ENCODE results near the gene MXD3.
"Not testable (repeated sequence)": the region's sequence is repeated elsewhere in the genome, so short reads cannot be mapped to it uniquely, and the experiment has no call there.

MXD3 gene

DNA sequence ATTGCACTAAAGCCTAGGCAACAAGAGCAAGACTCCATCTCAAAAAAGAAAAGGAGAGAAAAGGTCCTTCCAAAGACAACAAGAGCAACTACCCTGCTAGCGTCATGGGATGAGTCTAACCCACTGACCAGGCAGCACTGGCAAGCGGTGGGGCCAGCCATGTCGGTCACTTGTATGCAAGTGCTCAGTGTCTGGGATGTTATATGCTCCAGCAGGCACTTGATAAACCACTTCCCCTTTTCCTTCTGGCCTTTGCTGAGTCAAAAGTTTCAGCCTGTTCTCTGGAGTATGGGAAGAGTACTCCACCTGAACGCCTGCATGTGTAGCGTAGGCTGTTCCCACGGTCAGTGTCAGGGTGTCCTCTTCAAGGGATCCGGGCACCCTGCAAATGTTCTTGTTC, 9.2 kb upstream of the MXD3 start:
- no peak for DNase-seq (ENCODE audit: low read depth in 2 of 2)

DNA sequence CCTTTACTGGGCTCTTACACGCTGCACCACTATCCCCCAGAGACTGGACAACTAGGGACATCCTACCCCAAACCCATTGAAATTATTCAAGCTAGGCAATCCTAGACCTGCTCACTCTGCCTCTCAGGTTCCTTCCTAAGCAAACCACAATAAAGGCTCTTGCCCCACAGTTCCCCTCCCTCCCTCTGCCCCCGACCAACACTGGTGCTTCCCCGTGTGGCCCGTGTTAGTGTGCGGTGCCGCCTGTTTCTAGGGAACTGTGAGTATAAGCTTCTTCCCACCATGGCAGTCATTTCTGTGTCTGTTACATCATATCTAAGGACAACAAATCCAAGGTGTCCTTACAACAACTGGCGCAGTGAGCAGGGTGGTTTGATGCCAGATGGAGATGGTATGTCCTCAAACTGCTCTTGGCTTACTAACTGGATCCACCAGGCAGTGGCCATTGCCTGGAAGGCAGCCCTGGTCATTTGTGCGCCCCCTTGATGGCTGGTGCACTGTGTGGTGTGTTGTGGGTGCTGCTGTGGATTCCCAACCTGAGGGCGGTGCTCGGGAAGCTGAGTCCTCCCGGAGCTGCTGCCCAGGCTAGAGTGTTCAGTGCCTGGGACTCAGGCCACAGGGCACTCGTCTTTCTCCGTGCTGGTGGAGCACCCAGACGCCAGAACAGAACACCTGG, 8.4 kb upstream of the MXD3 start:
- DNase-seq (ENCODE audit: low read depth in 2 of 2), result no peak

DNA sequence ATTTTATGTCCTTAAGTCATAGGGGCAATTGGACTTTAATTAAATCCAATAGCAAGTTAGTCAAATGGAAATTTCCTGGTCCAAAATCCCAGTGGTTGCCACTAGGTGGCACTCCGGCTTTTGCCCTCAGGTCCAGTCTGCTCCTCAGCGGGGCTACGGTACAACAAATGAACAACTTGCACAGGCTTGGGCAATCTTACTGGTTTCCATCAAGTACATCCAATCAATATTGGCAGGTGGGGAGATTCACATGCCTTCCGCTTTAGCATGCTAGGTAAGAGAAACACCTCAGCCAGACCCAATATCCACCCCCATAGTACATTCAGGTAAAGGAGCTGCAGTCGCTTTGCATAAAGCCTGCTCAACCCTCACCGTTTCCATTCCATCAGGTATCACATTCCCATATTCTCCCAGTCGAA, 6.3 kb upstream of the MXD3 start:
- DNase-seq (ENCODE audit: low read depth in 2 of 2), result peak in 1 of 2 donors; percentile 56

DNA sequence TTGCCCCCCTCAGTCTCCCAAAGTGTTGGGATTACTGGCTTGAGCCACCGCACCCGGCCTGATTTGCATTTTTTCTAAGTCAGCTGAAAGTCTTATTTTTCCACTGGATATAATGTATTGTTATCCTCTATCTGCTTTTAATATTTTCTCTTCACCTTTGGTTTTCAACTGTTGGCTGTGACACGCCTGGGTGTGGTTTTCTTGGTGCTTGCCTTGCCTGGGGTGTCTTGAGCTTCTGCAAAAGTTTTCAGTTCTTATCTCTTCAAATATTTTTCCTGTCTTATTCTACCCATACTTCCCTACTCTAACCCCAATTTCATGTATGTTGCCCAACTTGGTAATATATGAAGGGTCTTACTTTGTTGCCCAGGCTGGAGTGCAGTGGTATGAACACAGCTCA, 4.3 kb upstream of the MXD3 start:
- no peak for DNase-seq (ENCODE audit: low read depth in 2 of 2)

DNA sequence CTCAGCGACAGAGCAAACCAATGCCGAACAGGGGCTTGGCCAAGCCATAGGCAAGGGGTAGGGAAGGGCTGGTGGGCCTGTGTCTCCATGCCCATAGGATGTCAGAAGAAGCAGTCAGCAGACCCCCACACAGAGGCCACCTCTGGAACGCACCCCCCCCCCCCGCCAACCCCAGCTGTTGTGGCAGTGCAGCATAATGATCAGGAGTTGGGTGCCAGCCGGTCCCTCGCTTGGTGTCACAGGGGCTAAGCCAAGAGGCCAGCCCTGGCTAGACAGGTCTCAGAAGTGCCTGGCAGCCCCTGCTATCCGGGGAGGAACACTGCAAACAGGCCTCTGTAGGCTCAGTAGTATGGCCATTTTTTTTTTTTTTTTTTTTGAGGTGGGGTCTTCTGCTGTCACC, 3.7 kb upstream of the MXD3 start:
- DNase-seq (ENCODE audit: low read depth in 2 of 2), result no peak

DNA sequence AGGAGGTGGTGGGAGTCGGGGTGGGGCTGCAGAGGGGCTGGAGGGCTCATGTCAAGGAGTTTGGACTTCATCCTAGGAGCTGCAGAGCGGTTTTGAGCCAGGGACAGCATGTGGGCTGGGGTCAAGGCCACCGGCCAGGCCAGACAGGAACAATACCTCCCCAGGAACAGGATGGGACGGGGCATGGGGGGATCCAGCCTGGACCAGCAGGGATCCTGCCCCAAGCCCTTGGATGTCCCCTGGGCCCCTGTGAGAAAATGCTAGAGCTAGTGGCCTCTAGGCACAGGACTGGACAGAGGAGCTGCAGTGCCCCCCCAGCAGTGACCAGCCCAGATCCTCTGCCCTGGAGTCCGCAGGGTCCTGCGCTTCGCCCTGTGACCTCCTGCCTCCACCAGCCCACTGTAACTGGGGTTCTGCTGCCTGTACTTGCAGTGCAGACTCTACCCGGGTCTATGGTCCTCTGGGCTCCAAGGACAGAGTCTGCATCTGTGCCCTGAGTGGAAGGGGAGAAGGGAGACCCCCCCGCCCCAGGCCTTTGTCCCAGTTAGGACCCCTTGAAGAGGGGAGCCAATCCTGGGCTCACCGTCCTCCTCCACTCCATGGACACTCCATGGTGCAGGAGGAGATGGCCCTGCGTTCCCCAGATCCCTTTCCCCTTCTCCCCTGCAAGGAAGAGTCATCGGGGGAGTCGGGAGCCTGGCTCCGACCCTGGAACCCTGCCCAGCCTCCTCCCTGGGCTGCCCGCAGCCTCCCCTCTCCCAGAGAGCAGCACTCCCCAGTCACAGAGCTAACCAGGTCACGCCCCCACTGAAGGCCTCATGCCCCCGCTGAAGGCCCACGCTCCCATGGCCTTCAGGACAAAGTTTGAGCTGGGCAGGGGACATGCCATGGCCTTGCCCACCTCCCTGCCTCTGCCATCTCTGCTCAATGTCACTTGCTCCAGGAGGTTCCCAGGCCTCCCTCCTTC, 3.0 kb upstream of the MXD3 start:
- DNase-seq (ENCODE audit: low read depth in 2 of 2), result no peak

DNA sequence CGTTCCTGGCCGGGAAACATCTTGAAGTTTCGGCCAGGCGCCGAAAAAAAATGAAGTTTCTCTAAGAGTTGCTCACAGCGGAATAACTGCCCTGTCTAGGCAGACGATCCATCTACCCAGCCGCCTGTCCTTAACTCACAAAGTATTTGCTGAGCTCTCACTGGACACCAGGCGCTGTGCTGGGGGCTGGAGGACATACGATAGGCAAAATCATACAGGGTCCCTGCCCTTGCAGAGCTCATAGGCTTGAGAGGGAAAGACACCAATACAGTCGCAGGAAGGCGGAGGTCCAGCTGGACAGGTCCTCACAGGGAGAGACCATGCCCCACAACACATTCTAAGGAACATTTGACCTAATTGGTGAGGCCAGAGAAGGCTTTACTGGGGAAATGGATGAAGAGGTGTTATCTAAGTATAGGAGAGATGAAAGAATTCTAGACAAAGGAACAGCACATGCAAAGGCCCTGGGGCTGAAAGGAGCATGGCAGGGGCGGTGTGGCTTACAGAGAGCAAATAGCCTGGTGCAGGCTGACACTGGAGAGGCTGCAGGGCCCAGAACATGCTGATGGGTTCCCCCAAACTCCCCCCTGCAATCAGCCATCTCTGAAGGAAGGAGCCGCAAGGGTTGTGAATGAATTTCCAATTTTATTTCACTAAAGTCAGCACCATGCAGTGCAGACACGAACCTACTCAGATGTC, 2.0 kb upstream of the MXD3 start:
- no peak for DNase-seq (ENCODE audit: low read depth in 2 of 2)

DNA sequence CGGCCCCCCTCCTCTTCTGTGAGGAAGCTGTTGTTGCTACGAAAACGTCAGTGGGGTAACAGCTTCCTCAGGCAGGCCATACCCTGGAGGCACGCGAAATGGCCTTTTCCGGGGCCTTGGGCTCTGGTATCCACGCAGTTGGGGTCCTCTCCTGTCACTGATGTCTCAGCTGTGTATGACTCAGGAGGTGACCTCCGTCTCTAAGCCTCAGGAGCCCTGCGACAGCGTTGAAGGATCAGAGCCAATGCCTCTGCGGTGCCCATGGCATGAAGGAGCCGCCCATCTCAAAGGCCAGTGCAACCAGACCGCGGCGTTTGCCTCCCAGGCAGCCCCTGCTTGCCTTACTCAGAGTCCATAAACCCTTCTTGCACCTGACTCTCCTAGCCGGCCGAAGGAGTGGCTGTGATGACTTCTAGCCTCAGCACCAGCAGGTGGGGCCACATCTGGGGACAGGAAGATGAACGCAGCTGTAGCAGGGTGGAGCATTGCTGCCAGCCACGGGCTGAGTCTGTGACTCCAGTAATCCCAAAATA, 1.0 kb upstream of the MXD3 start:
- peak in 1 of 2 donors; percentile 47 for DNase-seq (ENCODE audit: low read depth in 2 of 2)

DNA sequence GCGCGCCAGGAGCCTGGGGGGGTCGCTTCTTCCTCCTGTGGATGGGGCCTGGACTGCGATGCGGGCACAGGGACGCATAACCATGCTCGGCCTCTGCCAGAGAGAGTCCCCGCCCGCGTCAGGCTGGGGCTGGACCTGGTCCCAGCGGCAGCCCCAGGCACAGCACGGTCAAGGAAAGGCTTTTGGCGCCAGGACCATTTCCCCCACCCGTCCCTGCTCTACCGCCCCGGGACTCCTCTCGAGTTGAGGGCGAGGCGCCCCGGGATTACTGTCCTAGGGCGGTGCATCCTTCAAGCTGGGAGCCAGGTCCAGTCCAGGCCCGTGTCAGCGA, 341 bp downstream of the MXD3 start:
- no peak for DNase-seq (ENCODE audit: low read depth in 2 of 2)

DNA sequence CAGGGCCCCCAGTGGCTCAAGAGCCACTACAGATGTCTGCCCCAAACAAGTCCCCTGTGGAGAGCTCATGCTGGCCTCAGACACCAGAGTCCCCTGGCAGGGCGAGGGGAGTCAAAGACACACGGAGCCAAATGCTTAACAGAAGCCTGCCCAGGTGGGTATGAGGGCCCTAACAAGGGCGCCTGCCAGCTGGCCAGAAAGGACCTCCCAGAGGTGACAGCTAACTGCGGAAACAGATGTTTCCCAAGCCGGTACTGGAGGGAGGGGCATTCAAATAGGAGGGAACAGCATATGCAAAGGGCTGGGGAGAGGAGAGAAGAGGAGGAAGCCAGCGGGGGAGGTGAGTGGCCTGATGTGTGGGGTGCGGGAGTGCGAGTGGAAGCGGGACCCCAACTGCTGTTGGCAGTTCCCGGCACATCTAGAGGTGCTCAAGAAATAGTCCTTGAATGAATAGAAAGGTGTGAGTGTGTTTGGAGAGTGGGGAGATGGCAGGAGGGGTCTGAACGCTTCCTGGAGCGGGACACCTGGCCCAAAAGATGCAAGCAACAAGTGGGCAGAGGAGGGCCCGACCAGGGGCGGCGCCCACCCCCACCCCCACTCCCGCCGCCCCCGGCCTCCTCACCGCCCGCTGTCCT, 824 bp downstream of the MXD3 start:
- DNase-seq (ENCODE audit: low read depth in 2 of 2), result no peak

DNA sequence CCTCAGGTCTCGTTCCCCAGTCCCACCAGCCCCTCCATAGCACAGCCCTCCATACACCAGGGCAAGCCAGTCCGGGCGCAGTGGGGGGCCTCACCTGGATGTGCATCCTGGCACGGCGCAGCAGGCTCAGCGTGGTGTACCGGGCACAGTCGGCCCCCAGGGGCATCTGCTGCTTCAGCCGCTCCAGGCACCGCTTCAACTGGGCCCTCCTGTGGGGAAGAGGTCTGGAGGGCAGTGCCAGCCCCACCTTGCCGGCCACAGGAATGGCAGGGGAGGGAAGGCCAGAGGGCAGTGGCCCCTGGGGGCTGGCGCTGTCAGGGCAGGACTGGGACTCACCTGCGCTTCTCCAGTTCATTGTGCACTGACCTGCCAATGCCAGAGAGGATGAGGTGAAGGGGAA, 1.4 kb downstream of the MXD3 start:
- no peak for DNase-seq (ENCODE audit: low read depth in 2 of 2)

DNA sequence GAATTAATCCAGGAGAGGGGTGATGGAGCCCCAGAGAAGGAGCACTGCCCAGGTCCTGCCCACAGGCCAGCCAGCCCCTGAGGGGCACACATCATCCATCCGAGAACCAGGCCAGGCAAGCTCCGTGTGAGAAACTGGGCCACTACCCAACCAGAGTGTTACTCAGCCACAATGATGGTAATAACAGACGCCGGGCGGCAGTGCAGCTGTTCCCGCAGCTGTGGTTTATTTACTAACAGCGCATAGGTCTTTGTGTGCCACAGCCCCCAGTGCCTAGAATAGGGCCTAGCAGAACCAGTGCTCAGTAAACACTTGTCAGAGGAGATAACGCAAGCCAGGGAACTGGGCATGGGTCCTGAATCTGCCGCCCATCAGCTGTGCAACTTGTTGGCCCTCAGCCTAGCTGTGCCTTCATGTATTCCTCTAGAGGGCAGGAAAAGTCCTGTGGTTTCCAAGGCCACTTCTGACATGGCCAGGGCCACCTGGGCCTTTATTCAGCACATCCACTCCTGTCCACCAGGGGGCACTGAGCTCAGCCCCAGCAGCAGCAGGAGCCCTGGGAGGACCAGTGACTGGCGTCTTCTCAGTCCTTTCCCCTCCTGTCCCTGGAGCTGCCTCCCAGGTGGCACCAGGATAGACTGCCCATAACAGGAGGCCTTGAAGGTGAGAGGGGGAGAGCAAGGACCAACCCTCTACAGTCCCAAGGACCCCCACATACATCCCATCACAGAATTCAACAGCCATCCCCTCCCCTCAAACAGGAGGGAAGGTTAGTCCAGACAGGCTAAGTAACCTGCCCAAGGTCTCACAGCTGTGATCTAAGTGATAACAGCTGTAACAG, 2.1 kb downstream of the MXD3 start:
- peak; percentile 46 to 58 for DNase-seq (ENCODE audit: low read depth in 2 of 2)

DNA sequence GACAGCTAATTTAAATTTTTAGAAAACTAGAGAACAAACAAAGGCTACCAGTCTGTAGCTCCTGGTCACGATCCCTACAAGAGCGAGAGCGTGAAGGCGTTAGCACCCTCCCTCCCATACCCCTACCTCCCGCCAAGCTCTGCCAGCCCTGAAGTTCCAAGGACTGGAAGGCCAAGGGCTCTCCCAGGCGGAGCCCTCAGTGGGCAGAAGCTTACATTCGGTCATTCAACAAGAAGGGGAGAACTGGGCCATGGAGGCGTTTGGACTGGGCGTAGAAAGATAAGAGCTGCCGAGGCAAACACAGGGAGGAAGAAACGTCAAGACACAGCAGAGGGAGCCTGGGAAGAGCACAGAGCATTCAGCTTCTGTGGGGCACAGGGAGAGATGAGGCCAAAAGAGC, 3.0 kb downstream of the MXD3 start:
- no peak for DNase-seq (ENCODE audit: low read depth in 2 of 2)

DNA sequence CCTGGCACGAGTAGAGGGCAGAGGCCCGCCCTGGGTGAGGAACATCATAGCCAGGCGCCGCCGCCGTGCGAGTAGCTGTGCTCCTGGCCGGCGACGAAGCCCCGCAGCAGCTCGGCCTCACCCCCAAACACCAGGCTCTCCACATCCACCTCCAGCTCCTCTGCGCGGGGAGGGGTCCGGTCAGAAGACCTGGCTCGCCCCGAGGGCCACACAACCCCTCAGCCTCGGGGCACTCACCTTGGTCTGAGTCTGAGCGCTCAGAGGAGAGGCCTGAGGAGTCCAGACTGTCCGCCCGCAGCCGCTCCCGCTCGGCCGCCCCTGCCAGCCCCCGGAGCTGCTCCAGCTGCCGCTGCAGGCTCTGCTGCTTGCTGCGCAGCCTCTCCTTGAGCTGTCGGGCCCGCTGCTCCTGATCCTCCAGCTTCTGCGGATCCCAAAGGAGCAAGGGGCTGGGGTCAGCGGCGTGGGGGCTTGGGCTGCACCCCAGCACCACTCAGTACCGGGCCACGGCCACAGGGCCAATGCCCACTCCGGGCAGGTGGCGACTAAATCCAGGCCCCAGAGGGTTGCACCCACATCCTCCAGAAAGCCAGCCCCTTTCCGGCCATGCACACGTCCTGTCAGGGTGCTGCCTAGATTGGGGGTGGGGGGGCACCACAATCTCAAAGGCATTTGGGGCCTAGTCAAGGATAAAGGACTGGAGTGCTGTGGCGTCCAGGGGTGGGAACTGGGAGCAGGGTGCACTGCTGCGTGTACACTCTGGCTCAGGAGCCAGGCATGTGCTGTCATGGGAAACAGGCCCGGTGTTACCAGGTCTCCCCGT, 3.9 kb downstream of the MXD3 start:
- no peak for DNase-seq (ENCODE audit: low read depth in 2 of 2)

DNA sequence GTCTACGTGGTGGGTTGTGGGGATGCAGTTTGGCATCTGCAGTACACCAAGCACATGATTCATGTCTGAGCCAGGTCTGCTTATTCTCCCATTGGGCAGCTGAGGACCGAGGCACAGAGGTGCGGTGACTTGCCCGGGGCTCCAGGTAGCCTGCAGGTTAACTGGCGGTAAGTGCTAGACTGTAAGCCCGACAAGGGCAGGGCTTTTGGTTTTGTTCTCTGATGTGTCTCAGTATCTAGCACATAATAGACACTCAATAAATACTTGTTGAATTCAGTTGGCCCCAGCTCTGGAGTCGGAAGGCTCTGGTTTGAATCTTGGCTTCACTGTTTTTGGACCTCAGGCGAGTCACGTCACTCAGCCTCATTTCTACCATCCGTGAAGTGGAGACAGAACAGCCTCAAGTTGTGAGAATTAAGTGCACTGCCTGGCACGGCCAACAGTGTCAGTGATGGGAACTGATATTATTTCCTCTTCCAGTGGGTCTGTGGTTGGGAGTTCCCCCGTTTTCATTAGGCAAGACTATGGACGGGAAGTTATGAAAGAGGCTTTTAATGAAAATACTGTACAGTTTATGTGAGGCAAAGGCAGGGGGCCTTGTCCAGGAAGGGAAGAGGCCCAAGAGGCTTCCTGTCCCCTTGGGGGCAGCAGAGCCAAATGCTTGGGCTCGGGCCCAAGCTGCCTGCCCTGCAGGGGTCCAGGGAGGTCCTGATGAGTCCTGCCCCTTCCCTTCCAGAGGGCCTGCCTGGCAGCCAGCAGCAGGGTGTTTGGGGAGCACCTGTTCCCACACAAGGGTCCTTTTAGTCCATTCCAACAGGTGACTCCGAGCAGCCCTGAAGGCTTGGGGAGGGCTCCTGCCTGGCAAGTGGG, 4.8 kb downstream of the MXD3 start:
- no peak for DNase-seq (ENCODE audit: low read depth in 2 of 2)

DNA sequence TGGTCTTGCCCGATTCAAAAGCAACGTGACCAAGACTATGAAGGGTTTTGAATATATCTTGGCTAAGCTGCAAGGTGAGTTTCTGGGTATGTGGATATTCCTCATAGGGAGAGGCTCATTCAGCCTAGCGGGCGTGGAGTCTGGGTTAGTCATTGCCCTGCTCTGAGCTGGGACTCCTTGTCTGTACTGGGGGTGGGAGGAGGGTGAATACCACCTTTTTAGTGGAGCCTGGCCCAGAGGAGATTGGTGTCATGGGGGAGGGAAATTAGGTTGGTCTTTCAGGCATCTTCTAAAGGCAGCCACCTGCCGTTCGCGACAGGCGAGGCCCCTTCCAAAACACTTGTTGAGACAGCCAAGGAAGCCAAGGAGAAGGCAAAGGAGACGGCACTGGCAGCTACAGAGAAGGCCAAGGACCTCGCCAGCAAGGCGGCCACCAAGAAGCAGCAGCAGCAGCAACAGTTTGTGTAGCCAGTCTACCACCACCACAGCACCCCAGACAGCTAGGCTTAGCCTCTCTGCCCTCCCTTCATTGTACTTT, 5.5 kb downstream of the MXD3 start:
- not testable (repeated sequence) for DNase-seq (ENCODE audit: low read depth in 2 of 2)

DNA sequence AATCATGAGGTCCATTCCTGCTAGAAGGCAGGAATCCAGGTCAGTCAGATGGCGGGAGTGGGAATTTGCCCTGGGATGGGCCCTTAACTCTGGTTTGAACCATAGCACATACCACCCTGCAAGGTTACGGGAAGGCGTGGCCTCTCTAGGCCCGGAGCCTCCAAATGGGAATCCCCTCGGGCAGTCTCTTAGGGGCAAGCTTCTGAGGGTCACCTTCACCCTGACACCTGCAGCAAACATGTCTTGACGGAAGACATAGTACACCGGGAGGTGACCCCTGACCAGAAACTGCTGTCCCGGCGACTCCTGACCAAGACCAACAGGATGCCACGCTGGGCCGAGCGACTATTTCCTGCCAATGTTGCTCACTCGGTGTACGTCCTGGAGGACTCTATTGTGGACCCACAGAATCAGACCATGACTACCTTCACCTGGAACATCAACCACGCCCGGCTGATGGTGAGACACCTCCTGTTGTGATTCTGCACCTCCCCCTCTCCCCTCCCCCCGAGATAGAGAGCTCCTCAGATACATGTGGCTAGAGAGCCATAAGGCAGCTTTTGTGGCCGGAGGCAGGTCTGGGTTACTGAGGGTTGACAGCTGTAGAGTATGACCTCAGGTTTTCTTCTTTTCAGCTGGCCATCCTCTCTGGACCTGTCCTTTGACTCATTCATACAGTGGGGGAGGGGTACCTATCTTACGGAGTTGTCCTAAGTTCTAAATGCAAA, 7.1 kb downstream of the MXD3 start:
- no peak for DNase-seq (ENCODE audit: low read depth in 2 of 2)

DNA sequence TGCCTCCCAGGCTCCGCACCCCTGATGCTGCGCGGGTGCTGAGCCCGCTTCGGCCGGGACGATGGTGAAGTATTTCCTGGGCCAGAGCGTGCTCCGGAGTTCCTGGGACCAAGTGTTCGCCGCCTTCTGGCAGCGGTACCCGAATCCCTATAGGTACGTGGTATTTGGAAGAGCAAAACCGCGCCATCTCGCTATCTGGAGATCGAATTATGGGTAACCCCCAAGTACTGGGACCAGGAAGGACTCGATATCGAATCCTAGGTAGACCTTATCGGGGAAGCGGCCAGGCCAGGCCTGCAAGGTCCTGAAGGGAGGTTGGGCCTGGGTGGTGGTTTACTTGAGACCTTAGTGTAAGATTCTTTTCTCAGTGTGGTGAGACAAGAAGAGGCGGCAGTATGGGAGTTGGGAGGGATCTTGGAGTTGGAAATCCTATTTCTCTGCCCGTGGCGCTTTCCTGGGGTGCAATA, 7.7 kb downstream of the MXD3 start:
- DNase-seq (ENCODE audit: low read depth in 2 of 2), result no peak
